HG03558 (cell line): ENCODE results near the gene RAD52.
"Not testable (repeated sequence)": the region's sequence is repeated elsewhere in the genome, so short reads cannot be mapped to it uniquely, and the experiment has no call there.

ENCODE experiments used
- ATAC-seq: cut with Tn5 transposase; IDR thresholded peaks from one replicate; pipeline ENCODE4 v1.9.1; 2021; ENCODE audit warnings: moderate number of reproducible peaks; ENCODE audit not compliant: unreplicated experiment; ENCODE audit errors: extremely low read depth

RAD52 gene

DNA sequence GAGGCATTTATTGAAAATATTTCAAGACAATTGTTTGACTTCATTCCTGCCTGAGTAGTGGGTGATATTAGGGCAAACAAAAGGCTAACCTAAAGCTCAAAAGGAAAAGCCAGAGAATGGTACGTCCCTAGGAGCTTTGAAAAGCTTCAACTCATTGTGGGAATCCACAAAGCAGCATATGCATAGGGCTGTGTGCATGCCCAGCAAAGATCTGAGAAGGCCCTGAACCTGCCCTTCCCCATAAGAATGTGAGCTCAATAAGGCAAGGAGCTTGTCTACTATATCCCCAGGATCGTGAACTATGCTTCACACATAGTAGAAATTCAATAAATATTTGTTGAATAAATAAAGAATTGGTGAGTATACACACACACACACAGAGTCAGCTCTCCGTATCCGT, 19.1 kb upstream of the RAD52 start:
- no peak for ATAC-seq

DNA sequence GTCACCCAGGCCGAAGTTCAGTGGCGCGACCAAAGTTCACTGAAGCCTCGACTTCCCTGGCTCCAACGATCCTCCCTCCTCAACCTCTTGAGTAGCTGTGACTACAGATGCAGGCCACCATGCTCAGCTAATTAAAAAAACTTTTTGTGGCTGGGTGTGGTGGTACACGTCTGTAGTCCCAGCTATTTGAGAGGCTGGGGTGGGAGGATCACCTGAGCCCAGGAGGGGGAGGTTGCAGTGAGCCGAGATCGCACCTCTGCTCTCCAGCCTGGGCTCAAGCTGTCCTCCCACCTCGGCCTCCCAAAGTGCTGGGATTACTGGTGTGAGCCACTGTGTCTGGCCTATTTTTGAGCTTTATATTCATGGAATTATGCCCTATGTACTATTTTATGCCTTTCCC, 18.1 kb upstream of the RAD52 start:
- no peak for ATAC-seq

DNA sequence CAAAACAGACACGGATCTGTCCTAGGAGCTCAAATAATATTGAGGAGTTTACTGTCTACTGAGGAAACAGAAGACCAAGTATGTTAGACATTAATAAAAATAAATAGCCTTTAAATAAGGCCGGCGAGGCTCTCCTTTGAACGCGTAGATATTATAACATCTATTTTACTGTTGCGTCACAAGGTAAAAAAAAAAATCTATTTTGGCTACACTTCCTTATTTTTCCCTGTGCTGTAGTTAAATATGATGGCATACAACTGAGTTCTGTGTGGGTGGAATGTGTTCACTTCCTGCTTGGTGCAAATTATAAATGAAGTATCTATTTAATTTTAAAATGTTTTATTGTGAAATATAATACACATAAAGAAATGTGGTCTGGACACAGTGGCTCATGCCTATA, 17.2 kb upstream of the RAD52 start:
- ATAC-seq = no peak

DNA sequence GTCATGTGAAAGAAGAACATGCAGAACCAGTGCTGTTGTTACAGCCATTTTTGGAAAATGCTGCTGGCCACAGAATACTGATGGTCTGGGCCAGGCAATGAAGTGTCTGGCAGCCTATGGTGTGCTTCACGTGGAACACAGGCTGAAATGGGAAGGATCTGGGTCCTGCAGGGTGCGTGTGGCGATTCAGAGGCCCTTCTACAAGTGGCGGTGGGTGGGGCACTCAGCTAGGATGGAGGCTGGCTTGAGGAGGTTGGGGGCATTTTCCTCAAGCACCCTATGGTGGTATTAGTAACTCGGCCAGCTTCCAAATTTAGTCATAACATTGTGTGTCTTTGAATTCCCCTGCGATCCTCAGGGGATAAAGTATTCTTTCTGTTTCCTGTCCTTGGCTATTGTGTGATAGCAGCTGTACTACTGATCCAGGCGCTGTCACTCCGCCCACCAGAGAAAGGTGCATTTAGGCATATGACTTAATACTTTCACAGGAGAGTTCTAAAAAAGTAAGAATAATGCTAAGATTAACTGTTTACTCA, 9.2 kb upstream of the RAD52 start:
- no peak for ATAC-seq

DNA sequence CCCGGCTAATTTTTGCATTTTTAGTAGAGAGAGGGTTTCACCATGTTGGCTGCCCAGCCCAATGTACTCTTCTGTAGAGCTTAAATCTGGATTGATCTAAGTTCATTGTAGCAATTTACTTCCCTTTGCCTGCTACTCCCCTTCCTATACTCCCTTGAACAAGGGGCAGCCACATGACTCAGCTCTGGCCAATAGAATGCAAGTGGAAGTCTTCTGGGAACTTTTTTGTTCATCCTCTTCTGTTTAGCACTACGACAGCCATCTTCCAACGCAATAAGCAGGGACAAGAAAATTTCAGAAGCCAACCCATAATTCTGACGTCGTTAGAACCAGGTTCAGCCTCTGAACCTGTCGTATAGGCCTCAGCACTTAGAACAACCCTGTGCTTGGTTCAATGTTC, 6.4 kb upstream of the RAD52 start:
- ATAC-seq = no peak

DNA sequence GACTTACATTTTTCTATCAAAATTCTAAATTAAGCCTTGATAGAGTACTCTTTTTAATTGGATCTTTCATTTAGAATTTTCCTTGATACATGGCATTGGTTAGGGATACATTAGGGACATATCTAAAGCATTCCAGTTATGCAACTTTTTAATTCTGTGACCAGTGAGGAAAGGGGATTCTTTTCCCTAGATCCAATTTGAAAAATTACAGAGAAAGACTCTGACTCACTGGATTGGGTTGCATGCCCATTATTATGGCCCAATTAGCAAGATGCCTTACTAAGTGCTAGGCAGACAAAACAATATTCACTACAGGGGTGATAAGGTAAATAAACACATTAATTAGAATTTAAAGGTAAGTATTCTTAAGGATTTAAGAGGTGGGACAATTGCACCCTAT, 5.2 kb upstream of the RAD52 start:
- no peak for ATAC-seq

DNA sequence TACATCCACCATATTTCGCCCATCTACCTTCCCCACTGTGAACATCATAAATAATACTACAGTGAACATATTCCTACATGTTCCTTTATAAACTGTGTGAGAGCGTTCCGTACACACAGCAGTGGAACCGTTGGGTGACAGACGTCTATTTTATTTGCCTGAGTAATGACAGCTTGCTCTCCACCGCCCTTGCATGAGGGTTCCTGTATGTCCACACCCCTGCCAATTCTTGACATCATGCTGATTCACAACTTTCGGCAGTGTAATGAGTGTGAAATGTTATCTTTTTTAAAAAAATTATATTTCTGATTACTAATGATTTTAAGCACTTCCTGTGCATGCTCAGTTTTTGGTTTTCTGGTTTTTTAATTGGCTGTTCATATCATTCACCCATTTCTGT, 4.3 kb upstream of the RAD52 start:
- no peak for ATAC-seq

DNA sequence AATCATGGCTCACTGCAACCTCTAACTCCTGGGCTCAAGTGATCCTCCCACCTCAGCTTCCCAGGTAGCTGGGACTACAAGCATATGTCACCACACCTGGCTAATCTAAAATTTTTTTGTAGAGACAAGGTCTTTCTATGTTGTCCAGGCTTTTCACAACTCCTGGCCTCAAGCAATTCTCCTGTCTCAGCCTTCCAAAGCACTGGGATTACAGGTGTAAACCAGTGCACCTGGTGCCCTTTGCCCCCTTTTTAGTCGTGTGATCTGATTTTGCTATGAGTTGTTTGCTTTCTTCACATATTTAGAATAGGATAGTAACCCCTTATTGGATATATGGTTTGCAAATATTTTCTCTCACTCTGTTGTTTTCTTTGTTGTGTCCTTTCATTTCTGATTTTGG, 1.7 kb upstream of the RAD52 start:
- ATAC-seq = no peak

DNA sequence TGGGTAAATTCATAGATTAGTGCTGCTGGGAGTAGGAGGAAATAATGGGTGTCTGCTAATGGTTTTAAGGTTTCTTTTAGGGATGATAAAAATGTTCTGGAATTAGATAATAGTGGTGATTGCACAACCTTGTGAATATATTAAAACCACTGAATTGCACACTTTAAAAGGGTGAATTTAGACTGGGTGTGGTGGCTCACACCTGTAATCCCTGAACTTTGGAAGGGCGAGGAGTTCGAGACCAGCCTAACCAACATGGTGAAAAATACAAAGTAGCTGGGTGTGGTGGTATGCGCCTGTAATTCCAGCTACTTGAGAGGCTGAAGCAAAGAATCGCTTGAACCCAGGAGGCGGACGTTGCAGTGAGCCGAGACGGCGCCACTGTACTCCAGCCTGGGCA, 1.3 kb downstream of the RAD52 start:
- no peak for ATAC-seq

DNA sequence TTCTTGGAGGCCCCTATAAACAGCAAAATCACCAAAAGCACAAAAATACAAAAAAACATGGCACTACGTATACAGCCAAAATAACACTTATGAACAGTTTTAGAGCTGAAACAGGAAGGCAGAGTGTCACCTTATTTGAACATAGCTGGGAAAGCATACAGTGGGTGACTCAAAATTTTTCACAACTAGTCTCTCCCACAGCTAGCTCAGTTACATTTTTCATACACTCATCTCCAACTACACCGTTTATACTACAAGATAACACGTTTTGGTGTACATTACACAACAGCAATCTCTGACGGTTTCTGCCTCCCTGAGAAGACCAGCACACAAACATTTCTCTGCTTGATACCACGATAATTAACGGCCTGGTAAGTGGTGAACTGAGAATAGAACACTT, 2.9 kb downstream of the RAD52 start:
- ATAC-seq = no peak

DNA sequence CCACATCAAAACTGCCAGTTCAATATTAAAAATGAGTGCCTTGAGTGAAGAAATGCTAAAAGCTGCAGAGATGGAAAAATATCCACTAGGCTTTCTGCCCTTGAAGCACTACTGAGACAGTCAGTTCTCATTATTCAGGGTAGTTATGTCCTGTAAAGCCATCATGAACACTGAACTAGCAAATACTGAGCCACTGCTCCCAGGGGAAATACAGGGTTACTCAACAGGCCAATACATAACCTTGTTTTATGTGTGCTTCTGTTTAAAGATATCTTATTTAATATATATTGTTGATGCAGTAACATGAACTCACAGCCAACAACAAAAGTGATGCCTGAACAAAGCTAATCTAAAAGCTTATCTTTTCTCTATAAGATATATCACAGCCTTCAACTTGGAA, 3.3 kb downstream of the RAD52 start:
- no peak for ATAC-seq

DNA sequence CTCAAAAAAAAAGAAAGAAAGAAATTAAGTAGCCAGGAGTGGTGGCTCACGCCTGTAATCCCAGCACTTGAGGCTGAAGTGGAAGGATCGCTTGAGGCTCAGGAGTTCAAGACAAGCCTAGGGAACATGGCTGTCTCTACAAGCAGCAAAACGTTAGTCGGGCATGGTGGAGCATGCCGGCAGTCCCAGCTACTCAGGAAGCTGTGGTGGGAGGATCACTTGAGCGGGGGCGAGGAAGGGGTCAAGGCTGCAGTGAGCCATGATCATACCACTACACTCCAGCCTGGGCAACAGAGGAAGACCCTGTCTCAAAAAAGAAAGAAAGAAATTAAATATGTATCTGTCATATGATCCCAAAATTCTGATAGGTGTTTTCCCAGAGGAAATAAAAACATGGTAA, 5.3 kb downstream of the RAD52 start:
- no peak for ATAC-seq

DNA sequence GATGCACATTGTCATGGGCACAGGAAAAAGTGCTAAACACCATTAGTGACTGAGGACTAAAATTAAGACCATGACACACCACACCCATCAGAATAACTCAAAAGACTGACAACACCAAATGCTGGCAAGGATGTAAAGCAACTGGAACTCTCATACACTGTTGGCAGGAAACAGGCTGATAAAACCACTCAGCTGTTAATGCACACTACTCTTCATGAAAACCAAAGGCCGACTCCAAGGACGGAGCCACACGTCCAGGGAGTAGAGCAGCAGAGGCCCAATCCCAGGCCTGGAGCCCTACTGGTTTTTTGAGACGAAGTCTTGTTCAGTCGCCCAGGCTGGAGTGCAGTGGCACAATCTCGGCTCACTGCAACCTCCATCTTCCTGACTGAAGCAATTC, 6.4 kb downstream of the RAD52 start:
- no peak for ATAC-seq

DNA sequence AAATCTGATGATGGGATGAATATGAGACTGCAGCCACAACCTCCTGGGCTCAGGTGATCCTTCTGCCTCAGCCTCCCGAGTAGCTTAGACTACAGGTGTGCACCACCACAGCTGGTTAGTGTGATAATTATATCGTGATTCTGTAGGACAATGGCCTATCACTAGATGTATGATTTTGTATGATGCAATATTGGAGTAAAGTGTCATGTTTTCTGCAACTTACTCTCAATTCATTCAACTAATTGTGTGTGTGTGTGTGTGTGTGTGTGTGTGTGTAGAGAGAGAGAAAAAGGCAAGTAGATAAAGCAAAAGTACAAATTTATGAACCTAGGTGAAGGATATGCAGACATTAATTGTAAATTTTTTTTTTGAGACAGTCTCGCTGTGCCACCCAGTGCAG, 10.7 kb downstream of the RAD52 start:
- ATAC-seq = no peak

DNA sequence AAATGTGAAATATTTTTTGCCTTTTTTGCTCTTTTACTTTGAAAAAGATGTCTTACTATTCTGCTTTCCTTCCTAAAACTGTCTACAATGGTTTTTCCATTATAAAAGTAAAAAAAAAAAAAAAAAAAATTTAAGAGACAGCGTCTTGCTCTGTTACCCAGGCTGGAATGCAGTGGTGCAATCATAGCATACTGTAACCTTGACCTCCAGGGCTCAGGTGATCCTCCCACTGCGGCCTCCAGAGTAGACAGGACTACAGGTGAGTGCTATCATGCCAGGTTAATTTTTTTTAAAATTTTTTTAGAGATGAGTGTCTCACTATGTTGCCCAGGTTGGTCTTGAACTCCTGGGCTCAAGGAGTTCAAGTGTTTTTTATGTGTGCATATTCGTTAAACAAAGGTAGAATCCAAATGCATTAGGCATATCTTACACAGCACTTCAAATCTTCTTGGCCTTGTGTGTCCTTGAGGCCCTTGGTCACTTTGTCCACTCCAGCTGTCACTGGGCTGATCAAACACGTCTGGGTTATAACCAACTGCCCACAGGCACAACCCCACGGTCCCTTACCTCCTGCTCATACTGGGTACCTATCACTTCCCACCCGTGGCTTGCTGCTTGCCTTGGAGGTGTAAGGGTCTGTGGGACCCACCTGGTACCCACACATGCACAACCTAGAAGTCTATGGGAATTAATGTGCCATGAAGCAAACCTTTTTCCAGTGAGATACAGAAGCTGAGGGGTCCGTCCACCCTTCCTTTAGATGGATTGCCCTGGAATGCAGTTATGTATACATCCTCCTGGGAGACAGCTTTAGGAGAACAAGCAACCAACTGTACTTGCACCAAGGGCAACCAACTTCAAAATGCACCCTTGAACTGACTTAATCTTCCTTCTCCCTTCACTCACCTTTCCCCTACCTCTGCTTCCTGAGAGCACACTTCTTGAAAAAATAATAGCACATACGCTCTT, 12.8 kb downstream of the RAD52 start:
- ATAC-seq = no peak

DNA sequence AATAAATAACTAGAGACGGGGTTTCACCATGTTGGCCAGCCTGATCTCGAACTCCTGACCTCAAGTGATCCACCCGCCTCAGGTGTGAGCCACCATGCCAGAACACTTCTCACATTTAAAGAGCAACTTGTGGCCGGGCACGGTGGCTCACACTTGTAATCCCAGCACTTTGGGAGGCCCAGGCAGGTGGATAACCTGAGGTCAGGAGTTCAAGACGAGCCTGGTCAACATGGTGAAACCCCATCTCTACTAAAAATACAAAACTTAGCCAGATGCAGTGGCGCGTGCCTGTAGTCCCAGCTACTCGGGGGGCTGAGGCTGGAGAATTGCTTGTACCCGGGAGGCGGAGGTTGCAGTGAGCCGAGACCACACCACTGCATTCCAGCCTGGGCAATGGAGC, 13.6 kb downstream of the RAD52 start:
- not testable (repeated sequence) for ATAC-seq

DNA sequence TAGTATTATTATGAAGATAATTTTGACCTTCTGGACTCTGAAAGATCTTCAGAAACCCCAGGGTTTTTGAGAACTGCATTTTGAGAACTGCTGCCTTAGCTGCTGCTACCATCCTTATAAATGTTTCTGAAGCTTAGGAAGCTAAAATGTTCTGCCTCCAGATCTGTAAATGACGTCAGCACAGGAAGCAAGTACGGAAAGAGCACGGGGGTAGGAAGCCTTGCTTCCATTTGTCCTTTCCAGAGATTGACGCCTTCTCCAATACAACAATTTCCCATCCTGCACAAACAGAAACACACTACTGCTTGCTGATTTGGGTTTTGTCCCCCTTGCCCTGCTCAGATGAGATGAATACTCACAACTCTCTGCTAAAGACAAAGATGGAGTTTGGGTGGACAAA, 17.9 kb downstream of the RAD52 start:
- ATAC-seq = no peak

DNA sequence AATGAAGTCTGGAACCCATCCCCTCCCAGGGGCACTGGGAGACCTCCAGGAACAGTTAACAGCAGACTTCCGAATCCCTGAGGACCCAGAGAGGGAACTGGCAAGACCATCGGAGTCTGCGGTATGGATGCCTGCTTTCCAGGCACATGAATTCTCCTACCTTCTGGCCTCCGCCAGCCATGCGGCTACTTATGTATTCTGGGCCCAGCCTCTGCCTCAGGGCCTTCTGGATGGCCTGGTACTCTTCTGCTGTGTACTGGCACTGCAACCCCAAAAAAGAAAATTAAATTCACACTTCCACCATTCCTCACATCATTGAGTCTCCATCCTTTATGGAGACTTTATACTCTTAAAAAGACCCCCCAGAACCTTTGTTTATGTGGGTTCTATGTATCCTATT, 18.4 kb downstream of the RAD52 start:
- ATAC-seq = no peak

DNA sequence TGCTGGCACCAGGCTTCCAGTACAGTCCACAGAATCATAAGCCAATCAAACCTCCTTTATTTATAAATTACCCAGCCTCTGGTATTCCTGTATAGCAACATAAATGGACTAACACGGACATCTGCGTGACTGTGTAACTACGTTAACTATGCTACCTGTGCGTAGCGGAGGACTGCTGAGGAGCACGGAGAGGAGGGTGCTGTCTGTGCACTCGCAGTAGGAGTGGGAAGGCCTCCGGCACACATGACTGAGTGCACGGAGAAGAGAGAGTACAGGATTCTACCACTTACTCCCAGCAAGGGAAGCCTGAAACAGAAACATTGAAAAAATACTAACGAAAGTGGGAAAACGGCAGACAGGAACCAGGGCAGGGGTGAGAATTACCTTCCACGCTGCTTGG, 22.9 kb downstream of the RAD52 start:
- no peak for ATAC-seq

DNA sequence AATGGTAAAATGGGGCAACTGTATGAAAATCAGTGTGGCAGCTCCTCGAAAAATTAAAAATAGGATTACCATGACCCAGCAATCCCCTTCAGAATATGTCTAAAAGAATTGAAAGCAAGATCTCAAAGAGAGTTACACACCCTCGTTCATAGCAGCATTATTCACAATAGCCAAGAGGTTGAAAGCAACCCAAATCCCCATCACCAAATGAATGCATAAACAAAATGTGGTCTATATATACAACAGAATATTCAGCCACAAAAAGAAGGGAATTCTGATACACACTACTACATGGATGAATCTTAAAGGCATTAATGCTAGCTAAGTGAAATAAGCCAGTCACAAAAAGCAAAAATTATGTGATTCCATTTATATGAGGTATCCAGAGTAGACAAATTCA, 27.2 kb downstream of the RAD52 start:
- ATAC-seq = no peak

DNA sequence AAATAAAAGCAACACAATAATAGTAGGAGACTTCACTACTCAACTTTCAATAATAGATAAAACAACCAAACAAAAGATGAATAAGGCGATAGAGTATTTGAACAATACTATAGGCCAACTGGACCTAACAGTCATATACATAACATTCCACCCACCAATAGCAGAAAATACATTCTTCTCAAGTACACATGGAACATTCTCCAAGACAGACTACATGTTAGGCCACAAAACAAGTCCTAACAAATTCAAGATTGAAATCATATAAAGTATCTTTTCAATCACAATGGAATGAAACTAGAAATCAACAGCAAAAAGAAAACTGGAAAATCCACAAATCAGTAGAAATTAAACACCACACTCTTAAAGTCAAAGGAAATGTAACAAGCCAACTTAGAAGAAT, 28.8 kb downstream of the RAD52 start:
- ATAC-seq = no peak
